Transverse colon (tissue), 4 donors: Measurements from ENCODE around the gene CDH13.

Experiments used
- CTCF ChIP-seq, 5 experiments: fragments of 200-600 bp in 3 of 5; fragments of 450-650 bp in 2 of 5; sonication (generic) in 3 of 5; IDR thresholded peaks; 1 replicate in 2 of 5; 2 replicates in 3 of 5; pipeline ENCODE4 v1.5.1; 2016 to 2017; ENCODE audit warnings: antibody characterized with exemption in 5 of 5, inconsistent platforms in 3 of 5, mild to moderate bottlenecking in 2 of 5, moderate library complexity in 1 of 5
- EP300 ChIP-seq: sonication (generic); formaldehyde crosslinking; IDR thresholded peaks from one replicate; pipeline ENCODE4 v1.6.1; 2017; ENCODE audit warnings: antibody characterized with exemption, low read depth
- POLR2A ChIP-seq: fragments of 450-650 bp; IDR thresholded peaks from one replicate; pipeline ENCODE4 v1.6.1; 2016; ENCODE audit warnings: antibody characterized with exemption, mild to moderate bottlenecking, moderate library complexity
- POLR2AphosphoS5 ChIP-seq, 3 donors: sonication (generic); formaldehyde crosslinking; IDR thresholded peaks; one replicate each; pipeline ENCODE4 v1.6.1; 2016; ENCODE audit warnings: antibody characterized with exemption in 3 of 3

- TF ChIP-seq EP300 (no peak), CTCF (IDR thresholded peaks at IDR 0.05) (no peak), POLR2A (no peak), POLR2AphosphoS5 (IDR thresholded peaks at IDR 0.05) (no peak)
These were observed 1119.8 kb downstream of the CDH13 start for GRCh38 chr16:83746611-83747010.
